Activated naive CD8-positive, alpha-beta T cell (primary cell): Measurements from ENCODE around the gene PCDH9.

ENCODE experiments used
- H3K27ac Mint-ChIP-seq: one replicate; pipeline ENCODE4 v1.8.0; 2021; ENCODE audit warnings: mixed read lengths
- H3K27me3 Mint-ChIP-seq: one replicate; pipeline ENCODE4 v1.8.0; 2021; ENCODE audit warnings: mixed read lengths
- H3K36me3 Mint-ChIP-seq: one replicate; pipeline ENCODE4 v1.8.0; 2021; ENCODE audit warnings: mixed read lengths
- H3K4me1 Mint-ChIP-seq: one replicate; pipeline ENCODE4 v1.8.0; 2021; ENCODE audit warnings: low read depth, mixed read lengths
- H3K4me3 Mint-ChIP-seq: one replicate; pipeline ENCODE4 v1.8.0; 2021; ENCODE audit warnings: mild to moderate bottlenecking, mixed read lengths
- H3K9me3 Mint-ChIP-seq: one replicate; pipeline ENCODE4 v1.8.0; 2021; ENCODE audit warnings: low read depth, mixed read lengths

Gene PCDH9

GRCh38 chr13:66958611-66959010, 271.5 kb downstream of the PCDH9 start:
- Mint-ChIP-seq H3K9me3 (no peaks in the 10 kb centered on the region), H3K27ac (no peak overlapping the region), H3K4me3 (no peak overlapping the region), H3K27me3 (no peaks in the 10 kb centered on the region), H3K36me3 (no peaks in the 10 kb centered on the region), H3K4me1 (no peaks in the 10 kb centered on the region)

DNA sequence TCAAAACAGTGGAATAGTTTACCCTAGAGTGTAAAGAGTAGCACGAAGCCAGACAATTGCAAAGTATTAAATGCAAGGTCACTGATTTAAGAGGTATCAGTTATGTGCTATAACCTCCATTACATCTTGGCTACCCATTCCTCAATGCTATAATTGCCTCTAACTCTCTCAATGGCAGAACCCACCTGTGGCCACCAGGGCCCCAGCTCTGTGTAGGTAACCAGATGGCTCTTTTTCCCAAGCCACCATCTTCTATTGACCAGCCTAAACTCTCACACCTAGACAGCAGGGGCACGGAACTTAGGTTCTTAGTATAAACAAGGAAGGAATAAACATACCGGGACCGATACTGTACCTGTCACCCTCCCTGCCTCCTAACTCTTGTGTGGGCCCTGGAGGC, 277.6 kb downstream of the PCDH9 start:
- H3K4me3 Mint-ChIP-seq = no peak overlapping the region
- no peaks in the 10 kb centered on the region for H3K27me3 Mint-ChIP-seq
- H3K27ac Mint-ChIP-seq = no peak overlapping the region
- H3K4me1 Mint-ChIP-seq = no peaks in the 10 kb centered on the region
- H3K36me3 Mint-ChIP-seq = no peaks in the 10 kb centered on the region
- no peaks in the 10 kb centered on the region for H3K9me3 Mint-ChIP-seq

GRCh38 chr13:66951426-66951825, 278.7 kb downstream of the PCDH9 start:
- Mint-ChIP-seq H3K4me3 (no peak overlapping the region), H3K36me3 (no peaks in the 10 kb centered on the region), H3K27me3 (no peaks in the 10 kb centered on the region), H3K9me3 (no peaks in the 10 kb centered on the region), H3K27ac (no peak overlapping the region), H3K4me1 (no peaks in the 10 kb centered on the region)

DNA sequence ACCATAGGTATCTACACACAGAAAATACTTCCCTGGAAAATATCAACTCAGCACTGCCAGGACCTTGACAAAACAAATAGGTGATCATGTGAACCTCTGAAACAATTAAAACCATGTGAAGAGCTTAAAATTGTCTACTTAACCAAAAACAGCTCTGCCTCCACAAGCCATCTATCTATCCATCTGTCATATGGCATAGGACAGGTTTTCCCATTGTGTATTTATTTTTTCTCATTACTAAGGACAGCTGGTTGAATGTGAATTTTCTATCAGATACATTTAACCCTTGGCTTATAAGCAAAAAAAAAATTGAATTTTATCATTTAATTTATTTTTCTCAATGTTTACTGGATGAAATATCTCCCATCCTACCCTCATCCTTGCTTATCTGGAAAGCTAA, 279.5 kb downstream of the PCDH9 start:
- no peaks in the 10 kb centered on the region for H3K36me3 Mint-ChIP-seq
- H3K27me3 Mint-ChIP-seq = no peaks in the 10 kb centered on the region
- no peak overlapping the region for H3K27ac Mint-ChIP-seq
- H3K4me1 Mint-ChIP-seq = no peaks in the 10 kb centered on the region
- H3K9me3 Mint-ChIP-seq = no peaks in the 10 kb centered on the region
- H3K4me3 Mint-ChIP-seq = no peak overlapping the region

- no peak overlapping the region for H3K27ac Mint-ChIP-seq
- no peak overlapping the region for H3K4me3 Mint-ChIP-seq
- no peaks in the 10 kb centered on the region for H3K4me1 Mint-ChIP-seq
- no peaks in the 10 kb centered on the region for H3K27me3 Mint-ChIP-seq
- H3K9me3 Mint-ChIP-seq = no peaks in the 10 kb centered on the region
- no peaks in the 10 kb centered on the region for H3K36me3 Mint-ChIP-seq
These were observed 281.2 kb downstream of the PCDH9 start for GRCh38 chr13:66948910-66949309.

DNA sequence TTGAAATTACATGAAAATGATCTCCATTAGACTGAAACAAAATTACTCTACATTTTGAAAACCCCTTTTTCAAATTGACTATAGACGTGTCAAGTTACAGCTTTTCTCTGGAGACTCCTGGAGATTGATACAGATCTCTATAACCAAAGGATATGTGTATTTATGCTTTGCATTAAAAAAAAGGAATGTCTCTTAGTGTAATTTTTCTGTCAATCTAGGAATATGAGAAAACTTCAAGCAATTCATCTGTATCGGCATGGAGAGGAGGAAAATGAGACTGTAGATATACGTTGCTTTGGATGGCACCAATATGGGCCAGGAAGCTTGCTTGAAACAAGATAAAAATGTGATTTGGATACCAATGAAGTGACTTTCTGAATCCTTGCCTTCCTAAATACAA, 286.6 kb downstream of the PCDH9 start:
- no peak overlapping the region for H3K4me3 Mint-ChIP-seq
- no peaks in the 10 kb centered on the region for H3K36me3 Mint-ChIP-seq
- no peaks in the 10 kb centered on the region for H3K4me1 Mint-ChIP-seq
- H3K9me3 Mint-ChIP-seq = no peaks in the 10 kb centered on the region
- H3K27ac Mint-ChIP-seq = no peak overlapping the region
- H3K27me3 Mint-ChIP-seq = no peaks in the 10 kb centered on the region

DNA sequence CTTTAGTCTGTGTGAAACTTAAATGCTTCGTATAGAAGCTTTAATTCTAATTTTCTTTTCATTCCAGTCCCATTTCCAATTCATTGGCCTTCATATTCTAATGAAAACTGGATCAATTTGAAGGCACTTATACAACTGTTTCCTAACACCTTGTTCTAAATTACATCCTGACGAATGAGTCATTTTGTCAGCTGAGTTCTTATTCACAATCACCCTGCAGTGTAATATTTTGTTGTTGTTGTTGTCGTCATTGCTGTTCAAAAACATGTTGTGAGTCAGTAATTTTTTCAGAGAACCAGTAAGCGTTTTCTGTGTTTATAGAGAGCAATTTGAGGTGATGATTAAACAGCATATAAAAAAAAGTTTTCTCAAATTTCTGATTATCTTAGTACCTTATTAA, 290.0 kb downstream of the PCDH9 start:
- Mint-ChIP-seq H3K36me3 (no peaks in the 10 kb centered on the region), H3K27me3 (no peaks in the 10 kb centered on the region), H3K9me3 (no peaks in the 10 kb centered on the region), H3K27ac (no peak overlapping the region), H3K4me3 (no peak overlapping the region), H3K4me1 (no peaks in the 10 kb centered on the region)

DNA sequence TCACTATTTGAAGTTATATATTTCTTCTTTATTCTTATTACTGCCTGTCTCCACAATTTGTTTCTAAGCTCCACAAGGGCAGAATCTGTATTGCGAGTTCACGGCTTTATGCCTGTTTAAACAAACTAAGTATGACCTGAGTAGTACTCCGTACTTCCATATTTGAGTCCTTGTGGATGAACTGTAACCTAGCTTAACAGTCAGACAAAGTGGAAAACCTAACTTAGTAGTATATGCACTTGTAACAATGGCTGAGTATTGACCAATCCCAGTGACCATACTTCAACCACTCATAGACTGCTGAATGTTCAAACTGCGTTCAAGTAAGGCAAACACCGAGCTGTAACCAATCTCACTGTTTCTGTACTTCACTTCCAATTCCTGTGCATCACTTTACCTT, 292.7 kb downstream of the PCDH9 start:
- H3K4me1 Mint-ChIP-seq = no peaks in the 10 kb centered on the region
- no peak overlapping the region for H3K4me3 Mint-ChIP-seq
- no peaks in the 10 kb centered on the region for H3K9me3 Mint-ChIP-seq
- no peak overlapping the region for H3K27ac Mint-ChIP-seq
- H3K36me3 Mint-ChIP-seq = no peaks in the 10 kb centered on the region
- H3K27me3 Mint-ChIP-seq = no peaks in the 10 kb centered on the region

DNA sequence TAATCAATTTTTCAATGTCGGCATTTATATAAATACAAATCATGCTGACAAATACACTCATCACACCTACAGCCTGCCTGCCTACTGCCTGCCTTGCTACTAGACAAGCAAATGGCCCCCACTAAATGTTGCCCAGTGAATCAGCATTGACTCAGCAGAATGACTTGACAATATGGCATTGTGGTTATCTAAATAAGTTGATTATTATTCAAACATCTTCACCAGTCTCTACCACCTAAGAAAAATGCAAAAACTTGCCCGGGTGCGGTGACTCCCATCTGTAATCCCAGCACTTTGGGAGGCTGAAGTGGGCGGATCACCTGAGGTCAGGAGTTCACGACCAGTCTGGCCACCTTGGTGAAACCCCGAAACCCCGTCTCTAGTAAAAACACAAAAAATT, 296.1 kb downstream of the PCDH9 start:
- Mint-ChIP-seq H3K27ac (no peak overlapping the region), H3K9me3 (no peaks in the 10 kb centered on the region), H3K27me3 (no peaks in the 10 kb centered on the region), H3K36me3 (no peaks in the 10 kb centered on the region), H3K4me3 (no peak overlapping the region), H3K4me1 (no peaks in the 10 kb centered on the region)

DNA sequence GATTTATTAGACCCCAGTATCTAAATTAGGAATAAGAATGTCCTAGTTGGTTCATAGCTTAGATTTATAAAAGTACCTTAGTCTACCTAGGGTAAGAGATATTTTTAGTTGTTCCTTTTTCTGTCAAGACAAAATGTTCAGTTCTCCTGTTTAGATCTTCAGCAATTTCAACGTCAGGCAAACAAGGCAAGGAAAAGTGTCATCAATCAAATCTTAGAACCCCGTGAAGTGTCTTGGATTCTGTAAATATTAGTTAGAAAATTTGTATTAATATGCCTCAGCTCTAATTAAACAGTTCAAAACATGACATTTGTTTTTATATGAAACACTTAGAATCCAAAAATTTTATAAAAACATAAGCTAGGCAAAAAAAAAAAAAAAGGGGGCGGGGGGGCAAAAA, 296.6 kb downstream of the PCDH9 start:
- Mint-ChIP-seq H3K27me3 (no peaks in the 10 kb centered on the region), H3K36me3 (no peaks in the 10 kb centered on the region), H3K9me3 (no peaks in the 10 kb centered on the region), H3K4me3 (no peak overlapping the region), H3K4me1 (no peaks in the 10 kb centered on the region), H3K27ac (no peak overlapping the region)

GRCh38 chr13:66927562-66927961, 302.6 kb downstream of the PCDH9 start:
- no peaks in the 10 kb centered on the region for H3K36me3 Mint-ChIP-seq
- no peak overlapping the region for H3K4me3 Mint-ChIP-seq
- peaks cover 4% of the 10 kb centered on the region for H3K9me3 Mint-ChIP-seq
- H3K4me1 Mint-ChIP-seq = no peaks in the 10 kb centered on the region
- H3K27me3 Mint-ChIP-seq = no peaks in the 10 kb centered on the region
- H3K27ac Mint-ChIP-seq = no peak overlapping the region

DNA sequence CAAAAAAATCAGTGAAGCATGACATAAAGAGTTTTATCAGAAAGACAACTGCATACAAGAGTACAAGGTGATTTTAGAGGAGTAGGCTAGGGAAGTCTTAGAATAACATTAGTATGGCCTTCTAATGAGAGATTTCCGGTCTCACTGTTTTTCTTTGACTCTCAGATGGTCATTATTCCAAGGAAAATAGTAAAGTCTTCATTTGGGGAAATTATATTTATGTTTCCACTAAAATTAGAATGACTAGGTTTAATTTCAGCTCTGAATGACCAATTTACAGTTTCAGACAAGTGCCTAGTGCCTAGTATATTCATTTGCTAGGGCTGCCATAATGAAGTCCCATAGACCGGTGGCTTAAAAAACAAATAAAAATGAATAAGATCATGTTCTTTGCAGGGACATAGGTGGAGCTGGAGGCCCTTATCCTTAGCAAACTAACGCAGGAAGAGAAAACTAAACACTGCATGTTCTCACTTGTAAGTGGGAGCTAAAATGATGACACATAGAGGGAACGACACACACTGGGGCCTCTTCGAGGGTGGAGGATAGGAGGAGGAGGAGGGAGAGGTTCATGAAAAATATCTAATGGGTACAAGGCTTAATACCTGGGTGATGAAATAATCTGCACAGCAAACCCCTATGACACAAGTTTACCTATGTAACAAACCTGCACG, 303.1 kb downstream of the PCDH9 start:
- Mint-ChIP-seq H3K4me1 (no peaks in the 10 kb centered on the region), H3K9me3 (peaks cover 4% of the 10 kb centered on the region), H3K27ac (no peak overlapping the region)

GRCh38 chr13:66926200-66926850, 303.8 kb downstream of the PCDH9 start:
- H3K27ac Mint-ChIP-seq = no peak overlapping the region

More for the DNA sequence above, 303.1 kb downstream of the PCDH9 start:
- H3K4me3 Mint-ChIP-seq = no peak overlapping the region
- no peaks in the 10 kb centered on the region for H3K27me3 Mint-ChIP-seq
- no peaks in the 10 kb centered on the region for H3K36me3 Mint-ChIP-seq

DNA sequence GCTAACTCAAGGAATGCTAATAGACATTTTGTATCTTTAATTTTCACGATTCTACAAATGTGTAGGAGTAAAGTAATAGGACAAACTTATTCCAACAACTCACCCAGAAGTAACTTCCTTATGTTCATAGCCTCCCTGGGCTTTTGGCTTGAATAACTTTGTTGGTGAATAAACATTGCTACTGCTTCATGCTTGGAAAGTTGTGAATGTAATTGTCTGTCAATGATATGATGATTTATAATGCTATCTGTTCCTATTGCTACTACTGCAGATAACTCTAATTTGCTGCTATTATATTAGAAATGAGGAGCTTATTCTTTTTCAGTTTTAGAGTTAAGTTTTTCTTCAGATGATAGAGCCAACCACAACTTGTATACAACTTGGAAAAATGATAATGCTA, 307.7 kb downstream of the PCDH9 start:
- Mint-ChIP-seq H3K27ac (no peak overlapping the region), H3K36me3 (no peaks in the 10 kb centered on the region), H3K27me3 (no peaks in the 10 kb centered on the region), H3K9me3 (peaks cover 4% of the 10 kb centered on the region), H3K4me3 (no peak overlapping the region), H3K4me1 (no peaks in the 10 kb centered on the region)

More at GRCh38 chr13:66926200-66926850, 303.8 kb downstream of the PCDH9 start:
- Mint-ChIP-seq H3K4me3 (no peak overlapping the region), H3K27me3 (no peaks in the 10 kb centered on the region), H3K36me3 (no peaks in the 10 kb centered on the region), H3K4me1 (no peaks in the 10 kb centered on the region), H3K9me3 (peaks cover 4% of the 10 kb centered on the region)

- H3K4me1 Mint-ChIP-seq = no peaks in the 10 kb centered on the region
- H3K27ac Mint-ChIP-seq = no peak overlapping the region
- H3K27me3 Mint-ChIP-seq = no peaks in the 10 kb centered on the region
- no peak overlapping the region for H3K4me3 Mint-ChIP-seq
- no peaks in the 10 kb centered on the region for H3K9me3 Mint-ChIP-seq
- no peaks in the 10 kb centered on the region for H3K36me3 Mint-ChIP-seq
These were observed 308.7 kb downstream of the PCDH9 start for GRCh38 chr13:66921437-66921836.

- Mint-ChIP-seq H3K4me1 (peaks cover 6% of the 10 kb centered on the region), H3K27ac (no peak overlapping the region), H3K4me3 (no peak overlapping the region), H3K36me3 (no peaks in the 10 kb centered on the region), H3K27me3 (no peaks in the 10 kb centered on the region), H3K9me3 (no peaks in the 10 kb centered on the region)
These were observed 314.4 kb downstream of the PCDH9 start for GRCh38 chr13:66915596-66916185.
